ENCODE data around the gene PPP1R13B. TPM values are rescaled to one million over a fixed set of nuclear protein-coding genes. Genes with fewer than 3 reads are reported as not detected.

Gene PPP1R13B
- total RNA-seq, 1 experiment from 2014 or later = 17.8 TPM

DNA sequence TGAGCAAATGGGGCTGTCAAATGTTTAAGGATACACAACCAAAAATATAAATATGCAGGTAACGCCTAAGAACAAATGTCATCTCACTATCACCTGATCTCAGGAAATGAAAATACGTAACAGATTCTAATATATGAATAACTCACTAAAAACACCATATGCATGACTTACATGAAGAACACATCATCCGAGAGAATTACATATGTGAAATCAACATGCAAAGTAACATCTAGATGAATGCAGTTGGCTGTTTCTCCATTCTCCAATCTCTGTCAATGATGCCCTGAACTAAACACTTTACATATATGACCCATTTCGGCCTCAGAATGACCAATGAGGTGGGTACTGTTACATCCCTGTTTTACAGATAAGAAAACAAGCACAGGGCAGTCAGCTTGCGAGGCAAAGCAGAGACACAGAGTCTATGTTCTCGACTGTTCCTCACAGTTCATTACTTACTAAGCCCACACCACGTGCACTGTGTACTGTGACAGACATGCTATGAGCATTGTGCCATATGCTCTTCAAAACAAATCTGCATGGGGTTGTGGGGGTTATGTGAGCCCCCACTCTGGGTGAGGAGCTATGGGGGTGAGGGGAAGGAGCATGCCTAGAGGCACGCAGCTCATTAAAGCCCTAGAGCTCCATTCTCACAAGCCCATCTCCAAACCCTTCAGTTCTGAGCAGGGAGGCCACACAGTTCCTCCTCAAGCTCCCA lies 89.2 kb downstream of the PPP1R13B start:
- Histone ChIP-seq H3K27me3 (ENCODE audit: insufficient read depth, low read length) (no peaks in the 10 kb centered on the region), H3K9me3 (ENCODE audit: control insufficient read depth in 1 of 2, insufficient read depth in 1 of 2, low read depth in 1 of 2, low read length in 2 of 2) (no peaks in the 10 kb centered on the region), H3K4me3 (replicated peaks in 1 of 2; ENCODE audit: low read depth in 1 of 2, low read length in 2 of 2) (no peak overlapping the region), H3K27ac (ENCODE audit: low read depth, low read length) (no peak overlapping the region), H3K4me1 (ENCODE audit: control insufficient read depth in 1 of 2, insufficient read depth in 2 of 2, low read length in 2 of 2) (no peaks in the 10 kb centered on the region), H3K79me2 (ENCODE audit: insufficient read depth, low read length) (no peaks in the 10 kb centered on the region), H4K20me1 (ENCODE audit: insufficient read depth) (no peaks in the 10 kb centered on the region), H3K9ac (ENCODE audit: low read length) (no peak overlapping the region), H2AFZ (ENCODE audit: low read depth, low read length, poor library complexity, severe bottlenecking) (no peak overlapping the region), H3K36me3 (ENCODE audit: control insufficient read depth in 1 of 2, insufficient read depth in 2 of 2, low read length in 2 of 2) (peaks cover 2 to 4% of the 10 kb centered on the region in 2 experiments; a peak in 1 of 4 replicates), H3K4me2 (ENCODE audit: low read length) (no peak overlapping the region), H3K9me2 (ENCODE audit: insufficient read depth) (no peaks in the 10 kb centered on the region)
- no peak for TF ChIP-seq POLR2AphosphoS5 (IDR thresholded peaks at IDR 0.05; ENCODE audit: low read depth, low read length)
- TF ChIP-seq CBX3 (IDR thresholded peaks at IDR 0.05; ENCODE audit: low read depth) = no peak
- no peak for TF ChIP-seq YY1 (IDR thresholded peaks at IDR 0.05; ENCODE audit: extremely low read depth, insufficient replicate concordance, low read depth, low read length)
- no TSS peak for BruUV-seq (replicated peaks)
- intact Hi-C loops (cut with micrococcal nuclease) = no loop called here
- ChIA-PET POLR2A (no interaction called here), CTCF (no interaction called here), RAD21 (ENCODE audit: low non-redundant PET in 1 of 2, low total read pairs in 2 of 2, uncharacterized antibody in 2 of 2, unreplicated experiment in 2 of 2) (no interaction called here)
- ATAC-seq (no peak), DNase-seq (ENCODE audit: low read depth, low spot score) (no peak)

- CTCF ChIA-PET = no interaction called here
- no peak for ATAC-seq
- Histone ChIP-seq H3K4me1 (ENCODE audit: control insufficient read depth in 1 of 2, insufficient read depth in 2 of 2, low read length in 2 of 2) (no peaks in the 10 kb centered on the region), H3K9ac (ENCODE audit: low read length) (no peak overlapping the region), H2AFZ (ENCODE audit: low read depth, low read length, poor library complexity, severe bottlenecking) (no peak overlapping the region), H4K20me1 (ENCODE audit: insufficient read depth) (no peaks in the 10 kb centered on the region), H3K27me3 (ENCODE audit: insufficient read depth, low read length) (no peaks in the 10 kb centered on the region), H3K27ac (ENCODE audit: low read depth, low read length) (no peak overlapping the region), H3K4me3 (replicated peaks in 1 of 2; ENCODE audit: low read depth in 1 of 2, low read length in 2 of 2) (no peak overlapping the region), H3K4me2 (ENCODE audit: low read length) (no peak overlapping the region), H3K36me3 (ENCODE audit: control insufficient read depth in 1 of 2, insufficient read depth in 2 of 2, low read length in 2 of 2) (peaks cover 2 to 4% of the 10 kb centered on the region in 2 experiments; a peak in 1 of 4 replicates), H3K9me2 (ENCODE audit: insufficient read depth) (no peaks in the 10 kb centered on the region), H3K9me3 (ENCODE audit: control insufficient read depth in 1 of 2, insufficient read depth in 1 of 2, low read depth in 1 of 2, low read length in 2 of 2) (no peaks in the 10 kb centered on the region), H3K79me2 (ENCODE audit: insufficient read depth, low read length) (no peaks in the 10 kb centered on the region)
- no peak for DNase-seq (ENCODE audit: low read depth, low spot score)
- no peak for TF ChIP-seq CBX3 (IDR thresholded peaks at IDR 0.05; ENCODE audit: low read depth)
- TF ChIP-seq FOSL1 (IDR thresholded peaks at IDR 0.05; ENCODE audit: low read depth) = no peak
- TF ChIP-seq POLR2AphosphoS5 (IDR thresholded peaks at IDR 0.05; ENCODE audit: low read depth, low read length) = no peak
- TF ChIP-seq ZBTB33 (IDR thresholded peaks at IDR 0.05; ENCODE audit: extremely low read depth, insufficient replicate concordance, low read length) = no peak
- TF ChIP-seq ZNF274 (IDR thresholded peaks at IDR 0.05; ENCODE audit: low read depth, low read length) = no peak
- no peak for TF ChIP-seq SIN3A (IDR thresholded peaks at IDR 0.05; ENCODE audit: low read depth)
- TF ChIP-seq EGR1 (IDR thresholded peaks at IDR 0.05; ENCODE audit: low read depth) = no peak
- POLR2A ChIA-PET = no interaction called here
- RAD21 ChIA-PET (ENCODE audit: low non-redundant PET in 1 of 2, low total read pairs in 2 of 2, uncharacterized antibody in 2 of 2, unreplicated experiment in 2 of 2) = no interaction called here
- intact Hi-C loops (cut with micrococcal nuclease) = no loop called here
- no TSS peak for BruUV-seq (replicated peaks)
Observed at GRCh38 chr14:103755060-103755459, 92.3 kb downstream of the PPP1R13B start.
